ENCODE results near the gene TNP1.

DNA sequence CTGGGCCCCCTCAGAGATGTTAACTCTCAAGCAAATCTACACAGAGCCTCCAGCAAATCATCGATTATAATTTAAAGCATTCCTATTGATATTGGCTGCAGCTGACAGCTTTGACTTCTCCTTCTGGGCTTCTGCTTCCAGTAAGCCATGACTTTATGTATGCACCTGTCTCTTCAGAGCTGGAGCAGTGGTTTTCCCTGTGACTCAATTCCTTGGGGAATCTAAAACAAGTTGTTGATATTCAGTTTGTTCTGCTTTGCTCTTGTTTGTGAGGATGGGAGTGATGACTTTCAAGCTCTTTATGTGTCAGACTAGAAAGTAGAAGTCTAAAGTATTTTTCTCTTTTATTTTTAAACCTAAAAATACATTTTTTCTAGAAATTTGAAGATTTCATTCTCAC lies 45.1 kb upstream of the TNP1 start:
- TF ChIP-seq, protein P1, sequence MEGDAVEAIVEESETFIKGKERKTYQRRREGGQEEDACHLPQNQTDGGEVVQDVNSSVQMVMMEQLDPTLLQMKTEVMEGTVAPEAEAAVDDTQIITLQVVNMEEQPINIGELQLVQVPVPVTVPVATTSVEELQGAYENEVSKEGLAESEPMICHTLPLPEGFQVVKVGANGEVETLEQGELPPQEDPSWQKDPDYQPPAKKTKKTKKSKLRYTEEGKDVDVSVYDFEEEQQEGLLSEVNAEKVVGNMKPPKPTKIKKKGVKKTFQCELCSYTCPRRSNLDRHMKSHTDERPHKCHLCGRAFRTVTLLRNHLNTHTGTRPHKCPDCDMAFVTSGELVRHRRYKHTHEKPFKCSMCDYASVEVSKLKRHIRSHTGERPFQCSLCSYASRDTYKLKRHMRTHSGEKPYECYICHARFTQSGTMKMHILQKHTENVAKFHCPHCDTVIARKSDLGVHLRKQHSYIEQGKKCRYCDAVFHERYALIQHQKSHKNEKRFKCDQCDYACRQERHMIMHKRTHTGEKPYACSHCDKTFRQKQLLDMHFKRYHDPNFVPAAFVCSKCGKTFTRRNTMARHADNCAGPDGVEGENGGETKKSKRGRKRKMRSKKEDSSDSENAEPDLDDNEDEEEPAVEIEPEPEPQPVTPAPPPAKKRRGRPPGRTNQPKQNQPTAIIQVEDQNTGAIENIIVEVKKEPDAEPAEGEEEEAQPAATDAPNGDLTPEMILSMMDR (IDR thresholded peaks at IDR 0.05): no peak
- TF ChIP-seq POLR2AphosphoS5 (IDR thresholded peaks at IDR 0.05; ENCODE audit: insufficient read depth in 1 of 2, low read depth in 1 of 2): no peak
